Measurements from ENCODE around the gene C4orf50. TPM values are rescaled to one million over a fixed set of nuclear protein-coding genes. Genes with fewer than 3 reads are reported as not detected.

The C4orf50 gene
- total RNA-seq (2022; extraction: Qiagen RNA extraction), result not detected in 5 replicates

GRCh38 chr4:6018331-6018730, at the start of gene C4orf50:
Gene C4orf50 (minus strand): TSS chr4:6018431.

DNA sequence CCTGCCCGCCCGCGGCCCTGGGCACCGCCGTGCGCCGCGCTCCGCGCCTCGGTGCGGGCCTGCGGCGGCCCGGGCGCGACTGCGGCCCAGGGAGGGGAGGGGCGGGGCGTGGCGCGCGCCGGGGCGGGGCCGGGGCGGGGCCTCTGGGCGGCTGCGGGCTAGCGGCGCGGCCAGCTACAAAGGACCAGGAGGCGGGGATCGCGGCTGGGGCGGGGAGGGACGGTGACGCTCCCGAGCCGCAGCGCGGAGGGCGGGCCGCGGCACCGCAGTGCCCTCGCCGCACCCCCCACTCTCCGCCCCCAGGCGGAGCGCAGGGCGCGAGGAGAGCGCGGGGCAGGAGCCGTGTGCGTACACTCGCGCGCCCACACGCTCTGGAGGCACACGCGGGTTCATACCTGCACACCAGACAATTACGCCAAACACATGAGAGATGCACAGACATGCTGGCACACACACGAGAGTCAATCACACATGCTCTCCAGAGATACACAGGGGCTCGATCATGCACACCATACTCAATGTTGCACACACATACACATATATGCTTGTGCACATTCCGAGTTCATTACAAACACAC, 125.1 kb downstream of the C4orf50 start, which contains the start of gene CRMP1:
Gene CRMP1 (minus strand): TSS at position 83 of the 577 bp plus-strand sequence. CDS start 117 bp downstream, outside the sequence.

Other genes starting within 250 kb of the C4orf50 start
- 4.3 to 4.9 TPM (median 4.6 TPM) in 5 replicates for gene CRMP1, start 125.3 kb downstream of the C4orf50 start, total RNA-seq (2022; extraction: Qiagen RNA extraction)
- gene JAKMIP1, start 182.1 kb upstream of the C4orf50 start, total RNA-seq (2022; extraction: Qiagen RNA extraction), result 0.02 to 0.06 TPM in 2 of 5 replicates, not detected in the others

Measured in A549 treated with AZD2906 at 1 μM for 4 hours (cell line).